HG02981 (cell line): ENCODE measurements around the gene POLDIP2.

Experiments
- ATAC-seq: cut with Tn5 transposase; IDR thresholded peaks from one replicate; pipeline ENCODE4 v1.9.1; 2021; ENCODE audit warnings: mild to moderate bottlenecking, moderate library complexity; ENCODE audit not compliant: unreplicated experiment

POLDIP2 gene

DNA sequence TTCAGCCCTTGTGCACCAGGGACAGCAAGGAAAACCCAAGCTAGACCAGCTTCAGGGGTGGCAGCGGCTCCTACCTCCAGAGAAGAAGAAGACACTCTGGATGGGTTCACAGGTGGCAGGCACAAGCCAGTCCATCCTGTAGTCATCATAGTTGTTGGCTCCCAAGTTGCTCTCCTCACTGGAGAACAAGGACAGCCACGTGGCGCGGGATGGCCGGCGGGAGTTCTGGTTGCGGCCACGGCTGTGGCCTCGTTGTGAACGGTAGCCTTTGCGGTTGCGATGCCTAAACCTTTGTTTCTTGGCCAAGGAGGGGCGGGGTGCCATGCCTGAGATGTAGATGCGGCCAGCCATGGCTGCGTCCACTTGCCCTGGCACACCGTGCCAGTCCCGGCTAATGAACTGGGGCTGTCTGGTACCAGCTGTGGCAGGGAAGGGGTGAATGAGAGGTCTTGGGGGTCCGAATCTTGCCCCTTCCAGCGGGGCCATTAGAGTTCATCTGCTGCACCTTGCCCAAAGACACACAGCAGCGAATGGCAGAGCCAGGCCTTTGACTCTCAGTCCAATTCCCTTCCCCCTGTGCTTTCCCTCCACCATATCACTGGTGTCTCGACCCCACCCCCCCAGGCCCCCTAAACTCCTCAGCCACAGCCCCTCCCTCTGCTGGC, 10.4 kb upstream of the POLDIP2 start:
- no peak for ATAC-seq

GRCh38 chr17:28366605-28367004, 9.3 kb upstream of the POLDIP2 start:
- ATAC-seq = no peak

GRCh38 chr17:28365487-28365886, 8.2 kb upstream of the POLDIP2 start:
- ATAC-seq = no peak

DNA sequence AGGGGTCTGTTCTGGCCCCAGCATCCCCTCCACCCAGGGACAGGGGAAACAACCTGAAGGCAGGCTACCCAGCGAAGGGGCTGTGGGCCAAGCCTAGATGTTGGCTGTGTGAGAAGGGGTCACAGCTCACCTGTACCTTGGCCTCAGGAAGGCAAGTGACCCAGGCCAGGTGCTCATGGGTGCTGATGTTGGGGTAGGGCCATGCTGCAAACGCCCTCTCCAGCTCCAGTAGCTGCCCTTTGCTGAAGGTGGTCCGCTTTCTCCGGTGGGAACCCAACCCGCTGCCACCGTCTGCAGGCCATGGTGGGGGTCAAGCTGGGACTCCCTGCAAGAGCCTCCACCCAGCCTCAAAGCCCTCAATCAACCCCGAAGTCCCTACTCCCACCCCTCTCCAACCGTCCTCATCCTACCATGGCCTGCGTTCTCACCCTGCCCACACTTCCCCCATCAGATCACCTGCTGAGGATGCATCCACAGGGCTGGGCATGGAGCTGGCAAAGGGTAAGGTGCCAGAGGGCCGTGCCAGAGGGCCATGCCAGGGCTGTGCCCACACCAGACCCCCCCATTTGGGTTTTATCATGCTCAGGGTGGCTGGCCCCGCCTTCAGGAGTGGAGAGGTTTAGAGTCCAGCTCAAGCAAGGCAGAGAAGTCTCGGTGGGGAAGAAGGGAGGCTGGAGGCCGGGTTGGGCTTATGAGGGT, 7.5 kb upstream of the POLDIP2 start, which contains the start of gene SEBOX:
Gene SEBOX, minus strand, starts transcription at position 535 of the 699 bp plus-strand sequence. Its CDS starts 48 bp downstream, at position 487.
- ATAC-seq = no peak

DNA sequence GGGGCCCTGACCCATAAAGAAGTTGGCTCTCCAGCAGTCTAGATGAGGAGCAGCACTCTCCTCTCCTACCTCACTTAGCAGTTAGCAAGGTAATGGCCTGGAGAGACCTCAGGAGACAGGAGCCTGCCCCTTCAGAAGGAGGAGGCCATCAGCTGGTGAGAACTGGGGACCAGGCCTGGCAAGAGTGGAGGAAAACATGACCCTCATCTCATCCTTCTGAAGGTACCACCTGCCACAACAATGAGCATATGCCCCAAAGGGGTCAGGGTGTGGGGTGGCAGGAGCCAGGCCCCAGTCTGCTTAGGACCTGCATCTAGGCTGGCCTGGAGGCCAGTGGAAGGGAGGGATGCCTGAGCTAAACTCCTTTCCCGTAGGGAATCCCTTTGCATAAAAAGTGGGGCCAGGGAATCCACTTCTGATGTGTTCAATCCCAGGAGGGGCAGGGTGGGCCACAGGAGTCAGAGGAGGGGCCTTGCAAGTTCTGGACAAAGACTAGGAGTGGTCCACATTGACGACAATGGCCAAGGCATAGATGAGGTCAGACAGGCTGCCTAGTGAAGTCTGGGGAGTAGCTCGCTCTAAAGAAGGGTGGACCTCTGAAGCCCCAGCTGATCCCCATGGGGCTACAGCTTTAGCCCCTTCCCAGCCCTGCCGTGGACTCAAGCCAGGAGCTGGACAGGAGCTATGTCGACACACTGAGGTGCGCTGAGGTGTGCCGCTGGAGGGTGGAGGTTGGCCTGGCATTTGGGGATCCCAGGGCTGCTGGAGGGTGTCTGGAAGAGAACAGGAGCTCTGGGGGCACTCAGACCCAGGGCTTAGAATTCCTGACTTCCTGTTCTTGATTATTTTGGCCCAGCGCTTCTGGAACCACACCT, 6.7 kb upstream of the POLDIP2 start:
- no peak for ATAC-seq

DNA sequence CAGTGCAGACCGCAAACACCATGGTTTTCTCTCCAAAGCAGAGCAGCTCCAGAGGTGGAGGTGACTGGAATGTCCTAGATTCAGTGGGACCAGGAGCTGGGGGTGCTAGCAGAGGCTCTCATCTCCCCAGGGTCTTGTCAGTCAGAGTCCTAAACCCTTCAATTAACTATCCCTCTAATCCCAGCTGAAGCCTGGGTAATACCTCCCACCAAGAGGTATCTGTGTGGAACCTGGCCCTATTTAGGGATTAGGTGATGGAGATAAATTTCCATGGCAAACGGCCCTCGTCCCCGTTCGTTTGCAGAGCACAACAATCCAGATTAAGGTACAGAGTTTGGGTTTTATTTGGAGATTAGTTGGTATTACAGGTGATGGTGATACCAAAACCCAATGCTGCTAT, 5.9 kb upstream of the POLDIP2 start:
- ATAC-seq = no peak

DNA sequence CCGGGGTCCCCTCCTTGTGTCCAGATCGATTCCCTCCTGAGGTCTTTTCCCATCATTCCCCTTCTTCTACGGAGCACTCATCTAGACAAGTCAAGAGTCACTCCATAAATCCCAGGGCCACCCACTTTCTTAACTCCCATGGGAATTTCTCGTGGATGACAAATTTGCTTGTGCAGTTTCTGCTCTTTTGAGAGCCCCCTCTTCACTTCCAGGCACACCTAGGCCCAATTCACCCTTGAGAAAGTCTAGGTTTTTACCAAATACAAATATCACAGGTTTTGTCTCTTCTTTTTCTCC, 522 bp upstream of the POLDIP2 start:
- no peak for ATAC-seq

- ATAC-seq = no peak
These were observed 7.1 kb downstream of the POLDIP2 start for GRCh38 chr17:28350271-28350670.

GRCh38 chr17:28348979-28349378, 8.3 kb downstream of the POLDIP2 start:
- ATAC-seq = no peak

GRCh38 chr17:28347261-28347891, 10.0 kb downstream of the POLDIP2 start:
- no peak for ATAC-seq

GRCh38 chr17:28346746-28347246, 10.5 kb downstream of the POLDIP2 start:
- ATAC-seq = no peak

GRCh38 chr17:28346199-28346580, 11.1 kb downstream of the POLDIP2 start:
- ATAC-seq = no peak

GRCh38 chr17:28345419-28346198, 11.7 kb downstream of the POLDIP2 start:
- no peak for ATAC-seq

DNA sequence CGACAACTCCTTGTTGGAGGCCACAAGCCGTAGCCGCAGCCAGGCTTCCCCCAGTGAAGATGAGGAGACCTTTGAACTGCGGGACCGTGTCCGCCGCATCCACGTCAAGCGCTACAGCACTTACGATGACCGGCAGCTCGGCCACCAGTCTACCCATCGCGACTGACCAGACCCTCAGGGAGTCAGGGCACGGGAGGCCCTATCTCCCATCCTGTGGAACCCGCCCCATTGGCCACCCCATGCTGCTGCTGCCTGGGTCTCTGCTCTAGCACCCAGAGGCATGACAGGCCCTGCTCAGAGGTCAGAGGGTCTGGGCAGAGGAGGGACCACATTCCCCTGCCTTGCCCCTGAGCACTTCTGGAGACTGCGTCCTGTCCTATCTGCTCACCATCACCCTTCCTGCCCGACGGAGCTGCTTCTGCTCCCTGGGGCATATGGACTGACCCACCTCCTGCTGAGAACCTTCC, 12.9 kb downstream of the POLDIP2 start:
- no peak for ATAC-seq

DNA sequence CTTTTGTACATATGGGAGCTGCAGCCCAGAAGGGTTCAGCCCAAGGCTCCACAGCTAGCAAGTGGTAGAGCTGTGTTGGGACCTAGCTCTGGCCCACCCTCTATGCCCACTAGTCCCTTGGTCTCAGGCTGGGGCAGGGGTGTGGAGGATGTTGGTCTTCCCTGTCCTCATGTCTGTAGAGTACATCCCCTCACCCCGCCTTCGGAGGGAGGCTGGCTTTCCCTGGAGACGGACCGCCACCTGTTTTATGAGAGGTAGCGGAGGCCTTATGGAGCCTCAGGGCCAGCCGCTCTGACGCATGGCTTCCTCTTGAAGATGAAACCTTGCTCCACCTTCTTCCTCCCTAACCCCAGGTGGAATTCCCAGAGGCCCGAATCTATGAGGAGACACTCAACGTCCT, 13.3 kb downstream of the POLDIP2 start:
- ATAC-seq = no peak

DNA sequence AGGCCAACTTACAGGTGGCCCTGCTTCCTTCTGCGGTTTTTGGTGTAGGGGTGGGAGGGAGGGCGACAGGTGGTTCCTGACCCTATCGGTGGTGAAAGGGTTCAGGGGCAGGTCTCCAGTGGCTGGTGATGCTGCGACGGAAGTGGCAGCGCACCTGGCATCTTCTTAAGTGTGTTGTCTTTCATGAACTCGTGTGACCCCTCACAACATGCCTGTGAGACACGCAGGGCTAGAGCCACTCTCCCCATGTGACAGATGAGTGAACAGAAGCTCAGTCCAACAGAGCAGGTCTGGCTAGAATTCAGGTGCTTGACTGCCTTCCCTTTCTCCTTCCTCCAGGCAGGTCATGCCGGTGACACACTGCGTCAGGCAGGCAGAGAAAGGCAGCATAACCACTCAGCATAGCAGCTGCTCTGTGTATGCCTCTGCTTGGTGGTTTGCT, 13.8 kb downstream of the POLDIP2 start:
- no peak for ATAC-seq

GRCh38 chr17:28342313-28342712, 15.0 kb downstream of the POLDIP2 start:
- ATAC-seq = no peak

GRCh38 chr17:28341516-28341915, 15.8 kb downstream of the POLDIP2 start:
- no peak for ATAC-seq

DNA sequence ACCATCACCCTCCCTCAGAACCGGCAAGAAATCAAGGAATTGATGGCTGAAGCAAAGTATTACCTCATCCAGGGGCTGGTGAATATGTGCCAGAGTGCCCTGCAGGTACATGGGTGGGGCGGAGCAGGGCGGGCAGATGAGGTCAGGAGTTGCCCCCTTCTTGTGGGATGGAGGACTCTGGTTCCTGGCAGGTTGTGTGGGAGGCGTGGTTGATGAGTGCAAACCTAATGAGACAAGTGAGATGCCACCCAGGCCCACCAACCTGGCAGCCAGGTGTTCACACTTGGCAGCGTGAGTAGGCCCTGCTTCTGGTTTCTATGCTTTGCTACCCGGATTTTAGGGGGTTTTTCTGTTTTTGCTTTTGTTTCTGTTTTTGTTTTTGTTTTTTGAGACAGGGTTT, 17.0 kb downstream of the POLDIP2 start:
- no peak for ATAC-seq

GRCh38 chr17:28339431-28339830, 17.9 kb downstream of the POLDIP2 start:
- ATAC-seq = no peak
